HG03457 (cell line): Measurements from ENCODE around the gene NENF.
"Not testable (repeated sequence)": the region's sequence is repeated elsewhere in the genome, so short reads cannot be mapped to it uniquely, and the experiment has no call there.

Source experiments
- ATAC-seq: cut with Tn5 transposase; IDR thresholded peaks from one replicate; pipeline ENCODE4 v1.9.1; 2021; ENCODE audit warnings: moderate number of reproducible peaks; ENCODE audit not compliant: unreplicated experiment

The NENF gene

DNA sequence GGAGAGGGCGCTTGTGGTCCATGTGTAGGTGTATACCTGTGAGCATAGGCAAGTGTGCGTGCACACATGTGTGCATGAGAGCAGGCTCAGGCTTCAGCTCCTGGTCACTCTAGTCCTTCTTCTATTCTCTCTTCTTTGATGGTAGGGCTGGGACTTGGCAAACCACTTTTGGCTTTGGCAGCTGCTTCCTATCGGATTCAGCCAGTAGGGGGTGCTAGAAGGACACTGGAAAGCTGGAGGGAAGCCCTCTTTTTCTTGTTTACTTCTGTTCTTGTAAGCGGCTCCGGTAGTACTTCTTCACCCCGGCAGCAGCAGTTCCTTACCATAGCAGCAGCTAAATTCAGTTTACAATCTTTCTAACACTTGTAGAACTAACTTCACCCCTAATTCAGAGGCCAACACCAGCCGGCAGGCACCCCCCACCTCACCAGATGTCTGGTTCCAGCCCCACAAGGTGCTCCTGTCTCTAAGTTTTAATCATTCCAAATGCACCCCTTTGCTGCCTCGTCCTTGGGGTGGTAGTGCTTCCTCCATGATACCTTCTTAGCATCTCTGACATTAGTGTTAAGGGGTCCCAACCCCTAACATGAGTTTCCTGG is 25.1 kb downstream of the NENF start:
- ATAC-seq = no peak

DNA sequence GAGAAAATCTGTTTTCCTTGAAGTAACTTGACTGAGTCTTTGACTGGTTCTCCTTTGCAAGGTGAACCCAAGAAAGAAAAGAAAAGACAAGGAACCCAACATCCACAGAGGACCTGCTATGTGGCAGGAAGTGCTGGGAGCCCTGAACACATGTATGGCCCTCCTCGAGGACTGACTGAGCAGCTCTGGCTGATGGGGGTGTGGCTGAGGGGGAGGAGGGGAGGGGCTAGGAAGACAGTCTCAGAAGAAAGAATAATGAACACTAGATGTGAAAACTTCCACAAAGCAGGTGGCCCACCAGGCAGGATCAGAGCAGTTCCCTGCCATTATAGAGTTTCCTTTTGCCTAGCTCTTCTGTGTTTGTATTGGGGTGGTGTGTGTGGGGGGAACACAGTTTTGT is 26.1 kb downstream of the NENF start:
- ATAC-seq = no peak

DNA sequence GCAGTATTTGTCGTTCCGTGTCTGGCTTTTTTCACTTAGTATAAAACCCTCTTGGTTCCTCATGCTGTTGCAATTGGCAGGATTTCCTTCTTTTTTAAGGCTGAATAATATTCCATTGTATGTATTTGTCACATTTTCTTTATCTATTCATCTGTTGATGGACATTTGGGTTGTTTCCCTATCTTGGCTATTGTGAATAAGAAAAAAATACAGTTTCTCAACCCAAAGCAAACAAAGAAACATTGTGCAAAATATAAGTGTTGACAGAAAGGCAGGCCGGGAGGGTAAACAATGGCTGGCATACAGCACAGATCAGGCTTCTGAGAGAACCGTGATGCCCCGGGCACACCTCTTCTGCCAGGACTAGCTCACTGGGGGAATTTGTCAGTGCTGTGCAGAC is 26.9 kb downstream of the NENF start:
- no peak for ATAC-seq

DNA sequence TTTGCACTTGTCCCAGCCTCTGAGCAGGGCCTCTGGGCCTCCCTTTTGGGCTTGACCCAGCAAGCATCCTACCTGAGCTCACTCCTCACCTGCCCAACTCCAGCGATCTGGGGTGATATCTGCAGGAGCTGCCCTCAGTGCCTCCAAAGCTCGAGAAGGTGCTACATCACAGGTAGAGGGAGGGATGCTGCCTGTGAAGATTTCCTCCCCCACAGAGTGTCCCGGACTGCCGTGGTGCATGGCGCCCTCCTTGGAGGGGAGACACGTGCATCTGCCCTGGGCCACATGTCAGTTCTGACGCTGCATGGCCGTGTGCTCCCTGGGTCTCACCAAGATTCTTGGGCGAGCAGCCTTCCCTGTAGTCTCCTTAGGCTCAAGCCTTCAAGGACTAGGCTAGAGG is 27.7 kb downstream of the NENF start:
- no peak for ATAC-seq

DNA sequence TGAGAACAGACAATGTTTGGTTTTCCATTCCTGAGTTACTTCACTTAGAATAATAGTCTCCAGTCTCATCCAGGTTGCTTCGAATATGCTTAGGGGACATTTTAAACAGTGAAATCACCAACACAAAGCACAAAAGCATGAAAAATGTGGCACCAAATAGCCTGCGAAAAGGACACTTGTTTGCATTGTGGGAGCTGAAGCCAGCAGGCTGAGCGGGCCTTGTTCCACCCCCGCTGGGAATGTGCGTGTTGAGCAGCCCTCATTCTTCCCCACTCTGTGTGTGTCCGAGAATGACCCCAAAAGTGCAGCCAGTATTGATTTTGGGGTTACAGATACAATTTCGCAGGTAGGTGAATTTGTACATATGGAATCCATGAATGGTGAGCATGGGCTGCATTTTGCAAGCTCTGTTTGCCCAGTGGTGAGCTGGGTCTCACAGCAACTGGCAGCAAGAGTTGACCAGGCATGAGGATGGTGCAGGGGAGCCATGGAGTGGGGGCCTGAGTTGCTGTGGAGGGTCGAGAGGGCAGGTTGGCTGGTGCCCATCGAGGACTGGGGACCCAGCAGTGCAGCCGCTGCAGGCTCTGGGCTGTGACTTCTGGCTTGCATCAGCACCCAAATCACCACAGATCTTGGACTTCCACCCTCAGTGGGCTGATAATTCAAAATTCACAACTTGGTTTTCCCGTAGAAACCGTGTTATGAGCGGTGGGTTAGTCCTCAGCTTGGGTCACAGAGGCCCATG is 29.4 kb downstream of the NENF start:
- no peak for ATAC-seq

DNA sequence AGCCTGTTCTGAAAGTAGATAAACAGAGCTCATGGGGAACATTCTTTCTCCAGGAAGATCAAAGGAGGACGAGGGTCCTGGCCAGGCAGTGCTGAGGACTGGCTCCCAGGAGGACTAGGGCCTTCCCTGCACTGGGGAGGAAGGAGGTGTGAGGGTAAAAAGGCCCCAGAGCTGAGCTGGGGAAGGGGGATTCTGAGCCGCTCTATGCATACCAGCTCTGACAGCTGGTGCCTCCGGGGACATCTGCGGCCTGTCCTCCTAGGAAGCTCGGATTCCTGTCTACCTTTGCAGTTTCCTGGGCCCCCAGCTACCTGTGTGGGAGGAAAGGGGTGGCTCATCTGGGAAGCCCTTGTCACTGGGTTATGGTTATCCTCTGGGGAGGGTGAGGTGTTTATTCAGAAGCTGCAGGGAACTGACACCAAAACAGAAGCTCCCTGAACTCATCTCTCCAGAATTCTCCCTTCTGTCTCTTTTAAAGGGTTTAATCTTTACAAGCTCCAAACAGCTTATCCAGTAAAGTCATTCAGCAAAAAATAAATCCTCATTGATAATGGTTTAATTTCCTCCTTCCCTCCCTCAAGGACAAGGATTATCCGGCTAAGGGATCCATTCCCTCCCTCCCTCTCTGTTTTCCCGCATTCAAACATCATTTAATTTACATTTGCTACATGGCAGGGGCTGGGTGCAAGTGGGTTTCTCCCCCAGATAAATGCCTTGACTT is 31.0 kb downstream of the NENF start:
- no peak for ATAC-seq

DNA sequence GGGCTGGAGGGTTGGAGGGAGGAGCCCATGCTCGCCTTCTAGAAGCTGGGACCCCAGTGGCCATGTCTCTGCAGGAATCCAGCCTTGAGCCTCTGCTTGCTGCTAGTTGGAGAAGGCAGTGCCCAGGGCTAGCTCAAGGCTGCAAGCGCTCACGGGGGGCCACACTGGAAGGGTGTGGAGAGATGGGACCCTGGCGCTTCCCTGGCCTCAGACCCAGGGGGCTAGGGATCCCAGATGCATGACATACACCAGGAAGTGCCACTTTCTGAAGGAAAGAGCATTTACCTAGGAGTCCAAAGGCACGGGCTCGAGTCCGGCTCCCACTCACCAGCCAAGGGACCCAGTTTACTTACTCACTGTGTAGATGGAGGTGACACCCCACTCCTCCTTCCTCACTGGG is 32.6 kb downstream of the NENF start:
- no peak for ATAC-seq

DNA sequence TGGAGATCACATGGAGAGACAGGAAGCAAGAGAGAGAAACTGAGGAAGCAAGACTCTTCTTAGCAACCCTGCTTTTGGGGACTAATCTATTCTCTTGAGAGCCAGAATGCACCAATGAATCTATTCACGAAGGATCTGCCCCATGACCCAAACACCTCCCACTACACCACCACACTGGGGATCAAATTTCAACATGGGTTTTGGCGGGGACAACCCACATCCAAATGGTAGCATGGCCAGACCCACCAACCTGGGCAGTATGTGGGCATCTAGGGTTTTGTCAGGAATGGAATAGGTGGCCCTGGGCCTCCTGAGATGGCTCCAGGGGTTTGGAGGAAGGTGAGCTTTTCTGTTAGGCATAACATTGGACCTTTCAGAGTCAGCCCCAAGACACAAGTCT is 33.7 kb downstream of the NENF start:
- ATAC-seq = no peak

DNA sequence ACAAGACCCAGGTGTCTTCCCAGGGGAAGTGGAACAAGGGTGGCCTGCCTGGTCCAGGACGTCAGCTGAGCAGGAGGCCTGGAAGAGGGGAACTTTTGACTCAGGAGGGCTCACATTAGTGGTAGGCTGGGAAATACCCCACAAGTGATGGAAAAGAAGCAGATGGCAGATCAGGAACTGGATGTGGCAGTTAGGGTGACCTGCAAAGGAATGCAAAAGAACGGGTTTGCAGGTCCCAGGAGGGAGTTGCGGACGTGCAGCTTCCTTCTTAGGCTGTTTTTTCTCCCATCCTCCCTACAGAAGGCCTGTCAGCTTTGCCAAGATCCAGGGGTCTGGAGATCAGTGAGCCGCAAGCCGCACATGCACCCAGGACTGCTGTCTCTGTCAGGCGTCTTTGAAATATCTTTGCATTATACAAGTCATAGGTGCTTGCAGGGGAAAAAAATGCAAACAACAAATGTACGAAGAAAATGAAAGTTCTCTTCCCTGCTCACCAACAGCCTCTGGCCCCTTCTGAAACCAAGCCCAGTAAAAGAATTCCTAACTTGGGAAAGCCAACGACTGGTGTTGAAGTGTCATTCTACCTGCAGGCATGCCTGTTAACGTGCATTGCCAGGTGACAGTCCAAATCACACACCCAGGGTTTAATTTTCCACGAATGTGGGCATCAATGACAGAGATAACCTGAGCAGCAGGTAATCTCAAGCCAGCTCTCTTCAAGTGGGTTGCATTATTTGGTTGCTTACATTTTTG is 34.4 kb downstream of the NENF start:
- no peak for ATAC-seq

DNA sequence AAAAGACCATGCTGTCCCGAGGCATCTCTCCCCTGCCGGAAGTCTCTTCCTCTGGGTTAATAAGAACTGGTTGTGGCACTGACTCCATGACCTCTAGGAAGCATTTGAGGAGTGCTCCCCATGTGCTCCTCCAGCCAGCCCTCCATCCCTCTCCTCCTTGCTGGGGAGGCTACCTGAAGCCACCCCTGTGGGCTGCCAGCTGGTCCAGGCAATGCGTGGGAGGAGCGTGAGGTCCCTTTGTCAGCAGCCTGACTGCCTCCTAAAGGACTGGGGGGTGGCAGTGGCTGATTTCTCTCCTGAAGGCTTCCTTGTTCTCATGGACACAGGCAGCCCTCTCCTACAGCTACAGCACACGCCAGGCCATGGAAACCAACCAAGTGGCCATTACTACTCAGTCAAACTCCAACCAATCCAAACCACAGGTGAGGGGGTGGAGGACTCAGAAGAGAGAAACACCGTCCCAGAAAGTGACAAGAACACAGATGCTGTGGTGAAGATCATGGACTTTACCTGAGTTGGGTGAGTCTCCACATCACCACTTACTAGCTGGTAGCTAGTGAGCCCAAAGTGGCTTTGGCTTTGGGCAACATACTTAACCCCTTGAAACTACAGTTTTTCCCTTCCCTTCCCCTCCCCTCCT is 35.2 kb downstream of the NENF start:
- ATAC-seq = no peak

DNA sequence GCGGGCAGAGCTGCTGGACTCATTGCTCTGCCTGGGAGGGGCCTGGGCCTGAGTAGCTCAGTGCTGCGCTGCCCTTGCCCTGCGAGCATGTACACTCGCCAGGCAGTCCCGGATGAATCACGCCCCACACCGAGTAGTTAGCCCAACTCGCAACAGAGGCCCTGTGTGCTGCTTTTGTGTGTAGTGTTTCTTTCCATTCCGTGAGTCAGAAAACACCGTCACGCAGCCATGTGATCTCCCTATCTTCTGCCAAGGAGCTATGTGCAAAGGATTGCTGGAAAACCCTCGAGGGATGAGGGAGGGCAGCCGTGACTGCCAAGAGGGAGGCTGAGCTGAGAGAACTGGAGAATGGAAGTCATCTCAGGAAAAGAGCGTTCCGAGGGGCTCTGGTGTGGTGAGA is 37.3 kb downstream of the NENF start:
- ATAC-seq = no peak

DNA sequence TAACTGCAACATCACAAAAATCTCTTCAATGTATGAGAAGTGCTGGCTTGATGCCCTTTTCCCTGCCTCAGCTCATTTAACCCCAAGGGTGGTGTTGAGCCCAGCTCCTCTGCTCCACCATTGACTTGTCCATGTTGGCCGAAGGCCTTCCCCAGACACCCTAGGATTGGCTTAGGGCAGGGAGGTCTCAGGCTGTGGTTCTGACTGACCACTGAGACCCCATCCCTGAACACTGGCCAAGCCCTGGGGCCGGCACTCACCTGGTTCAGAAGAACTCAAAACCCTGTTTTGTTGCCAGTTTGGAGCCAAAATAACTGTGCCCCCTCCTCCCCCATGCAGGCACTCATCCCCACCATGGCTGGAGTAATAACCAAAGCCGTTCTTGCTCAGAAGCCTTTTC is 38.6 kb downstream of the NENF start:
- no peak for ATAC-seq

DNA sequence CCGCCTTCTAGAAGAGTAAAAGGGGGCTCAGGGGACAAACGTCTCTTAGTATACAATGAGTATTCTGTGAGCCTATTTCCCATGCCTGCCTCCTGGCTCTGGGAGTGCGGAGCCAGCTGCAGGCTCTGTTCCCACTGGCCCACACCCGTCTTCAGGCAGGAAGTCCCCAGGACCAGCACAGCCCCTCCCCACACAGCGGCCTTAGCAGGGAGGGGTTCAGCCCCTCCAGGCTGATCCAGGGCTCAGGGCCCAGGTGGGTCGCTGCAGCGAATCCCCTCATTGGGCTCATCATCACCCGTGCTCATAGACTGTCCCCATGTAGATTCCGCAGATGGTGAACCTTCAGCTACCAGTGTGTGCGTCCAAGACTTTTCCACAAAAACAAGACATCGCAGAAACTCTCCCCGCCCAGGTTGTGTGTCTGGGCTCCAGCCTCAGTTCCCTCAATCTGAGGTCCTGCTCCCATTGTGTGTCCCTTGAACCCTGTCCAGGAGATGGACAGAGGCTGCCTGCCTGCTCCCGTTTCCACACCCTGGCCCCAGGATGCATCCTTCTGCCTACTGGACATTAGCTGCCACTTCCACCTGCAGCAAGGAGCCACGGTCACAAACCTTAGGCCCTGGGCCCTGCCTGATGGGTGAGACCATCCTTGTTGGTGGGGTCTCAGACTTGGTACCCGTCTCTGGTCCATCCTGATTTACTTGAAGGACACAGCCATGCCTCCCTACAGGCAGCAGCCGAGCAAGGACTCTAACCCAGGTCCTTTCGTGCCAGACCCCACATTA is 39.4 kb downstream of the NENF start:
- no peak for ATAC-seq

DNA sequence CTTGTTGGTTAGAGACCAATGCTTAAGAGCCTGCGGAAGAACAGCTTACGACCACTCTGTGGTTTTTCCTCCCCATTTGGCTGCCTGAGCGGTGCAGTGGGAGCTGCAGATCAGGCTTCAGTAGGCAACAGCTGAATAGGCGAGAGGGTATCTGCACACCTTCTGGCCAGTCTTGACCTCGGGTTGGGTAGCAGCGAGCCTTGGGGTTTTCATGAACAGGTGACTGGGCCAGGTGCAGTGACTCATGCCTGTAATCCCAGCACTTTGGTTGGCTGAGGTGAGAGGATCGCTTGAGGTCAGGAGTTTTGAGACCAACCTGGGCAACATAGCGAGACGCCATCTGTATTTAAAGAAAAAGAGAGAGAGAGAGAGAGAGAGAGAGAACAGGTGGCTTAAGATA is 41.0 kb downstream of the NENF start:
- ATAC-seq = no peak

DNA sequence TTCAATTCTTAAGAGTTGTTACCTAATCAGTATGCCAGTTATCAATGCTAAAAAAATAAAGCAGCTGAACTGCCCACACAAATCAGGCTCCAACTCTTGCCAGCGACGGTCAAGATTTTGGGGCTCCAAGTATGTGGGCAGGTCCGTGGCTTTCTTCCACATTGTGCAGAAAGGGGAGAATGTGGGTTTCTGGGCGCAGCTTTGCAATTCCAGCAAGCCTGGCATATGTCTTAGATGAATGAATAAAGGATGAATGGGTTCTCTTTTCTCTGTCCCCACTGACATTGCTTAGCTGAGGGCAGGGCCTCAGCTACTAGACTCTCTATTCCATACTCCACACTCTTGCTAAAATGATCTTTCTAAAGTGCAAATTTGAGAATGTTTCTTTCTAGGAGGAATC is 42.4 kb downstream of the NENF start:
- ATAC-seq = no peak

DNA sequence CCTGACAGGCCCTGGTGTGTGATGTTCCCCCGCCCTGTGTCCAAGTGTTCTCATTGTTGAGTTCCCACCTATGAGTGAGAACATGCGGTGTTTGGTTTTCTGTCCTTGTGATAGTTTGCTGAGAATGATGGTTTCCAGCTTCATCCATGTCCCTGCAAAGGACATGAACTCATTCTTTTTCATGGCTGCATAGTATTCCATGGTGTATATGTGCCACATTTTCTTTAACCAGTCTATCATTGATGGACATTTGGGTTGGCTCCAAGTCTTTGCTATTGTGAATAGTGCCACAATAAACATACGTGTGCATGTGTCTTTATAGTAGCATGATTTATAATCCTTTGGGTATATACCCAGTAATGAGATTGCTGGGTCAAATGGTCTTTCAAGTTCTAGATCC is 43.1 kb downstream of the NENF start:
- not testable (repeated sequence) for ATAC-seq

DNA sequence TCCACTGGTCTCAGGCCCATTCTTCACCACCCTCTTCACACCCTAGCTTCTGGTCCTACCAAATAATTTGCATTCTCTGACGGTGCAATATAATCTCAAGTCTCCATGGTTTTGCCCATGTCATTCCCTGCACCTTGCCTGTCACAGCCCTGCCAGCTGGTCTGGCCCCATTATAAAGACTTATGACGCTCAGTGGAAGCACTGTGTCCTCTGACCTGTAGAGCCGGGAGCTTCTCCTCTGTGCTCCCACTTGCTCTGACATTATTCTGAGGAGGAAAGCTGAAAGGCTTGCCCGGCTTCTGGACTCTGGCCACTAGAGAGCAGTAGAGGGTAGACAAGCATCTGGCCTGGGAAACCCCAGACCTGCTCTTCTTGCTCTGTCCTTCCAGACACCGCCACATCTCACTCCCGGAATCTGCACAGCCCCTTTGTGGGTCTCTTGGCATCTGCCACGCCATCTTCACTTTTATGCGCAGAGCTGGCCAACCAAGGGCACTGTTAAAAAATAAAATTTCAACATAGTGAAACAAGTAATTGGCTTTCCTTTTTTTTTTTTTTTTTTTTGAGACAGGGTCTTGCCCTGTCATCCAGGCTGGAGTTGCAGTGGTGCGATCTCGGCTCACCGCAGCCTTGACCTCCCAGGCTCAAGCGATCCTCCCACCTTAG is 44.4 kb downstream of the NENF start:
- peak; percentile 66 for ATAC-seq

DNA sequence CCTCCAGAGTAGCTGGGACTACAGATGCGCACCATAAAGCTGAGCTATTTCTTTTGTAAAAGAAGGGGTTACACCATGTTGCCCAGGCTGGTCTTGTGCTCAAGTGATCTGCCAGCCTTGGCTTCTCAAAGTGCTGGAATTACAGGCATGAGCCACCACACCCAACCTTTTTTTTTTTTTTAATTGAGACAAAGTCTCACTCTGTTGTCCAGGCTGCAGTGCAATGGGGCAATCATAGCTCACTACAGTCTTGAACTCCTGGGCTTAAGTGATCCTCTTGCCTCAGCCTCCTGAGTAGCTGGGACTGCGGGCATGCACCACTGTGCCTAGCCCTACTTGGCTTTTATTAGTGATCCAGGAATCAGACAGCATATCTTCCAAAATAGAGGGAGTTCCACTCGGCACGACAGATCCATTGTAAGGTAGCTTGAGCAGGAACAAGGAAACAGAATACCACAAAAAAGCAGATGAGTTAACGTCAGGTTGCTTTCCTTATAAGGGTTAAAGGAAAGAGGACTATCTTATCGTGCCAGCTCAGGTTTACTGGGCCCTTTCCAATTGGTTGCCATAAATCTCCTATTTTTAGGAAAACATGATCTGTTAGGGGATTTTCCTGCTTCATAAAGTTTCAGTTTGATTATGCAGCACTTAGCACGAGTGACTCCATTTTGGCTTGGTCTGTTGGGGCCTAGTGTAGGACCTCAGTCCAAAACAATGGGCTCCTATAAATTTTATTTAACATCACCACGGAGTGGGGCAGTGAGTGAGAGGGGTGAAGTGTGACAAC is 45.2 kb downstream of the NENF start:
- ATAC-seq = no peak

DNA sequence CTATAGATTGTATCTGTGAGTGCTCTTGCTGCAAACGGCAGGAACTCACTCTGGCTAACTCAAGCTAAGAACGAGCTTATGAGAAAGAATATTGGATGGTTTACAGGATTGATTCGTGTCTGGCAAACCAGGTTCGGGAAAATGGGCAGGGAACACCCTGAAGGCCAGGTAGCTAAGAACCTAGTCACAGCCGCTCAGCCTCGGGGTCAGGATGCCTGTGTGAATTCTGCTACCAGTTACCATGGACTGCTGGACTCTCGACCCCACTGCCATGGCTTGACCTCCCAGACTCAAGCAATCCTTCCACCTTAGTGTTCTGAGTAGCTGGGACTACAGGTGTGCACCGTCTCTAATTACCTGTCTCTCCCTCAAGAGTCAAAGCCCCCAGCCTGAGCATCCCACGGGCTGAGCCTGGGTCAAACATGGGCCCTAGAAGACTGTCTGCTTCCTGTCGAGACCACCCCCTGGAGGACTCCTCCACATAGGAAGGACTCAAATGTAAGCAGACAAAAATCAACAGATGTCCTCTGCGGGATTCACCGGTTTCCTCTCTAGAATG is 45.8 kb downstream of the NENF start:
- no peak for ATAC-seq
